ENCODE measurements around the gene POGZ.
"Not testable (repeated sequence)": the region's sequence is repeated elsewhere in the genome, so short reads cannot be mapped to it uniquely, and the experiment has no call there.

Gene POGZ

DNA sequence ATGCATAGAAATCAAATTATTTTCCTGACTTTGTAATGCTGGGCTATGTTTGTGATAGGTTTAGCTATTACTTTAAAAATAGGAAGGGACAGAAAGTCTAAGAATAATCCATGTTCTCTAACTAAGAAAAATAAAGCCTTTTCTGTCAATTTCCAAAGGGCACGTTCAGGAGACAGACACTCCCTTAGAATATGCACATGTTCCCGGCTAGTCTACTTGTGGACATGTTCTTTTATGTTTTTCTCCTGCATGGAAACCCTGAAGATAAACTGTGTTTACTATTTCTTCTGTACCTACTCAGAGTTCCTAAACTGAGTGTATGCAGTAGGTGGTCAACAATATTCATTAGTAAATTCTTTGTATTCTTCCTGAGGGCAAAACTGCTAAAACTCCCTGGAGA, 47.4 kb downstream of the POGZ start:
- no peak for DNase-seq

DNA sequence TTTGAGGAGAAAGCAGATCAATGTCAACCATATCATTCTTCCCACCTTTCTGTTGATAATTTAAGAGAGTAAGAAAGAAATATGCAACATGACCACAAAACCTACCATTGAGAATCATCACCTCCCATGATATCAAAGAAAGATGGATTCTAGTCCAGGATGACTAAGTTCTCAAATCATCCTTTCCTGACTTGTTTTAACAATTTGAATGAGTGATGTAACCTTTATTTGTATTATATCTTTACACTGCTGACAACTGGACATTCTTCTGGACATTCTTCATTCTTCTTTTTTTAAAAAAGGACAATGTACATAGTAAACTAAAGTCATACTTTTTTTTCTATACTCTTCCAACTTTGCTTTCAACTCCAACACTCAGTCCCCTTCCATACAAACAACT, 50.4 kb downstream of the POGZ start:
- DNase-seq, result no peak

DNA sequence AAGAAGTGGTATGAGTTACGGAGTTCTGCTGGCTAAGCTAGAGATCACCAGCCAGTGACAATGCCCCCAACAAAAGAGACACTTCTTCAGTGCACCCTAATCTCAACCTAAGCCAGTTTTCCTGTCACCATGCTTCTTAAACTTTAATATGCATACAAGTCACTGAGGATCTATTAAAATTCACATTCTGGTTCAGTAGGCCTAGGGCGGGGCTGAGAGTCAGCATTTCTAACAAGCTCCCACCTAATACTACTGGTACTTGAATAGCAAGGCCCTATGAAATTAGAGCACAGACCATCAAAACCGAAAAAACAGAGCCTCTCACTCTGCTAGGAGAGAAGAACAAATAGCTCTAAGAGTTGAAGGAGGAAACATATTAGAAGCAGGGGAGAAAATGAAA, 52.0 kb downstream of the POGZ start:
- no peak for DNase-seq

DNA sequence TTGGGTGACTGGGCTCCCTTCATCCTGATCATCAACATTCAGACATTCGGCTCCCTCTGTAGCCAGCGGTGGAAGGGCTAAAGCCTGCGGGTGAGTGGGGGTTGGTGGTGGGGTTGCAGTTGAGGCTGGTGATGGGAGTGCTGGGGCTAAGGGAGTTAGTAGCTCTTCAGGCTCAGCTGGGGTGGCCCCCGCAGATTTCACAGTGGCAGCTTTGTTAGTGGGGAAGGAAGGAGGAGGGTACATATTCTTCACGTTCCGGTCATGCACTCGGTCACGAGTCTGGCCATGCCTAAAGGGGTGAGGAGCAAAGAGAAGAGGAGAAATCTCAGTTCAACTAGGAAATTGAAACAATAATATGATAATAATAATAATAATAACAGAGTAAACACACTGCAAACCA, 53.1 kb downstream of the POGZ start:
- DNase-seq, result no peak

DNA sequence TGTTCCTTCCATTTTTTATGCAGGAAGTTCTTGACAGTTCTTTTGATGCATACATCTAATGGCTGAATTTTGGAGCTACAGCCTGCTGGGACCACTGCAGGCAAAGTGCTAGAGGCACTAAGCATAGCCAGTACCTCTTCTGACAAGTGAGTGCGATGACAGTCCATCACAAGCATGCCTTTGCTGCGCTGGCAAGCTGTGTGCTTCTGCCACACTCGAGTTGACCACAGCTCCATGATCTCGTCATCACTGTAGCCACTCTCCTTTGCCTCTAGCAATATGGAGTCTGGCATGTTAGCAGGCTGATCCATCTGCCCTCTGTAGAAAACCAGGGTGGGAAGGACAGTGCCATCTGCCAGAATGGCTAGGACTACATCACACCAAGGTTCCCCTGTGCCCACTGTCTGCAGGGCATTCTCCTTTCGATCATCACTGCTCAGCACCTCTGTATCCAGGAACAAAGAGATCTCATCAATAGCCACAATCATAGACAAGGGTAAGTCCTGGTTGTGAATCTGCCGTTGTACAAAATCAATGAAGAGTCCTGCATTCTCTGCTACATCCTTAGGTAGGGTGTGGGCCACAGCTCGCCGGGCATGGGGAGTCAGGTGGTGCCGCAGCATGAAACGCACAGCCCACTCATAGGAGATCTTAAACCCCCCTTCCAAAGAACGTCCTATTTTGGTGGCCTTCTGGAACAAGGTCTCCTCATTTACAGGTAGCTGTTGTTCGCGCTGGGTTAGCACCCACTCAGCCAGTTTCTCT, 53.9 kb downstream of the POGZ start:
- DNase-seq, result no peak

DNA sequence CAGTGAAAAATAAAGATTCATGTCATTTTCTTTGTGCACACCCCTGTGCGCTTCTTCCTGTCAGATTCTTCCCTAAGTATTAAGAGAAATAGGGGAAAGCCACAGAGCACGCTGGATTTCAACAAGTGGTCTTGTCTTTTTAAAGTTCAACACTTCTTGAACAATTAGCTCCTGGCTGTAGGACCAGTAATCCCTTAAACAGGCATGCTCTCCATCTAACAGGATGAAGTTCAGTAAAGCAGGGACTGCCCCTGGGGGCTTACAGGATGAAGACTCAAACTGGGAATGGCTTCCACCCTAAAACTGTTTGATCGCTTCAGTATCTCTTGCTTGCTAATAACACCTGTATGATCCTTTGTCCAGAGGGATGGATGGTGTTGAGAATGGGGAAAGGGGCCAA, 55.7 kb downstream of the POGZ start:
- no peak for DNase-seq

DNA sequence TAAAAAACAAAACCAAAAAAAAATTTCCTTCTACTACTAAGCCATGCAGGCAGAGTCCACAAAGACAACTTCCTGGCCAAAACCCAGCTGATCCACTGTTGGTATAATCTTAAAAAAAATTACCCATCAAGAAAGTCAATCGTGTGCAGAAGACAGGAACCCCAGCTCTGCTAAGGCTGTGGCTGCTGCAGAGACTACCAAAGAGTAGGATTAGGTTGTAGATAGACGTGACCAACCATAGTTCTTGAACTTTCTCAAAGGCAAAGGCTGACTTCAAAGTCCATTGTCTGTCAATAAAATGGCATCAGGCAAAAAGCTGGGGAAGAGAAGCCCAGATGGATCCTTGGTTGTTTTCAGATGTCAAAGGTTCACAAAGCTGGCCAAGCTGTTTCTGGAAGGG, 56.5 kb downstream of the POGZ start:
- DNase-seq, result no peak

DNA sequence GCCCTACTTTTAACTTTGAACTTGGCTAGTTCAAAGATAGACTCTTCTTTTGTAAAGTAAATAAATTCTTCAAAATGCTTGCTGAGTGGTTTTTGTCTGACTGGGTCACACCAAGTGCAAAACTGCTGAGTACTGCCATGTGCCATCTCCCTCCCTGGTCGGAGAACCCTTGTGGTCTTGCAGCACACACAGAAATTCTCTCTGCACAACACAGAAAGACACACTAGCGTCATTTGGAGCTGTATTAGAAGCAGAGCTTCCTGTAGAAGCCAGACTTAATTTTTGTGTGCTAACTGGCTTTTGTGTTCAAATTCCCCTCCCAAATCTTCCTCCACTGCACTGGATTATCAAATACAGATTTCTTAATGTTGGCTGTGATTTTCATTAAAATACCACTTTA, 57.4 kb downstream of the POGZ start:
- DNase-seq, result no peak

DNA sequence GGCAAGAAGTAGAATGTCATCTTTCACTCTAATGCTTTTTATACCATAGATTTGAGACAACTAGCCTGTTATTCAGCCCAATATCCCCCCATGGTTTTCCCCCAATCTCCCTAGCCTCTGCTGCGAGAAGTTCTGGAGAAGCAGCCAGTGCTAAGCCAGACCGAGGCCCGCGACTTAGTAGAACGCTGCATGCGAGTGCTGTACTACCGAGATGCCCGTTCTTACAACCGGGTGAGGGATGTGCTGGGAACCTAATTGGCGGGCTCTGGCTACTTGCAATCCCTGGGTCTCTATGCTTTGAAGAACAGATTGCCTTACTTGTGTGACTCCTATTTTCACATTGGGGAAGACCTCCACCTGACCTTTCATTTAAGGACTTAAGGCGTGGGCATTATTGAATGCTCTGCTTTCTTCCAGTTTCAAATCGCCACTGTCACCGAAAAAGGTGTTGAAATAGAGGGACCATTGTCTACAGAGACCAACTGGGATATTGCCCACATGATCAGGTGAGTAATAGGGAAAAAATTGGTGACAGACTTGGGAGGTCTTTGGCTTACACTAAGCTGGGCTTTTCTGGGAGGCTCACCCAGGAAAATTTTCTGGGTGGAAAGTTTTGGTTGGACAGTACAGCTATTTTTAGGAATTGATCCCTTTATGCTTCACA, 58.0 kb downstream of the POGZ start:
- DNase-seq, result no peak

DNA sequence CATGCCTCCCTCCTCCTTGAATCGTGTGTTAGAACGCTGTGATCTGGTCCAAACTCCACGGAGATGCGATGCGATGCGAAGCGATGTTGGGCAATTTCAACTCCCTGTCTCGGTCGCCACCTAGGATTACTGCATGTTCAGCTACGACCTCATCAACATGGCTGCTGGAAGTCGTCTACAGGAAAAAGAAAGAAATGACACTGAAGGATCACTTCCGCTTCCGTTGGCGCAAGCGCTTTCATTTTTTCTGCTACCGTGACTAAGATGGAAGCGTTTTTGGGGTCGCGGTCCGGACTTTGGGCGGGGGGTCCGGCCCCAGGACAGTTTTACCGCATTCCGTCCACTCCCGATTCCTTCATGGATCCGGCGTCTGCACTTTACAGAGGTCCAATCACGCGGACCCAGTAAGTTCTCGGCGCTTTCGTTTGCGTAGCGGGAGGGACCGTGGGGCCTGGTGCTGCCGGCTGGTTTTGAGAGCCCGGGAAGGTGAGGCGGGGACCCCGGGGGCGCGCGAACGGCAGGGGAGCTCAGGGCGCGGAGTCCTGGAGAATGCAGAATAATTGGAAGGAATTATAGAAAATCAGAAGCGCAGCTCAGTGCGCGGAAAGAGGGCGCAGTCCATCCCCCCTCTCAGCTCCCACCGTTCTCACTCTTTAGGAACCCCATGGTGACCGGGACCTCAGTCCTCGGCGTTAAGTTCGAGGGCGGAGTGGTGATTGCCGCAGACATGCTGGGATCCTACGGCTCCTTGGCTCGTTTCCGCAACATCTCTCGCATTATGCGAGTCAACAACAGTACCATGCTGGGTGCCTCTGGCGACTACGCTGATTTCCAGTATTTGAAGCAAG, 59.7 kb downstream of the POGZ start, which contains the start of gene PSMB4:
Gene PSMB4, plus strand, starts transcription at position 250 of the 848 bp plus-strand sequence. Its CDS starts 15 bp downstream, at position 265.
- DNase-seq, result peak; percentile 92

DNA sequence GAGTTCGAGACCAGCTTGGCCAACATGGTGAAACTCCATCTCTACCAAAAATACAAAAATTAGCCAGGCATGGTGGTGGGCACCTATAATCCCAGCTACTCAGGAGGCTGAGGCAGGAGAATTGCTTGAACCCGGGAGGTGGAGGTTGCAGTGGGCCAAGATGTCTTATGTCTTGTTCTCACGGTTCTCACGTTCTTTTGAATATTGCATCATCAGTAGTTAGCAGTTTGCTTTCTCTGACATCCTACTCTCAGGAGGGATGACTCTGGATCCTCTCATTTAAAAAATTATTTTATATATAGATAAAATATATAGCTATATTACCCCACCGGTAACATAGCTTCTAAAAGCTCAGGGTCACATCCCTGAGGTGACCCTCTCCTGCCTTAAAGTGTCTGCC, 63.0 kb downstream of the POGZ start:
- DNase-seq, result not testable (repeated sequence)

DNA sequence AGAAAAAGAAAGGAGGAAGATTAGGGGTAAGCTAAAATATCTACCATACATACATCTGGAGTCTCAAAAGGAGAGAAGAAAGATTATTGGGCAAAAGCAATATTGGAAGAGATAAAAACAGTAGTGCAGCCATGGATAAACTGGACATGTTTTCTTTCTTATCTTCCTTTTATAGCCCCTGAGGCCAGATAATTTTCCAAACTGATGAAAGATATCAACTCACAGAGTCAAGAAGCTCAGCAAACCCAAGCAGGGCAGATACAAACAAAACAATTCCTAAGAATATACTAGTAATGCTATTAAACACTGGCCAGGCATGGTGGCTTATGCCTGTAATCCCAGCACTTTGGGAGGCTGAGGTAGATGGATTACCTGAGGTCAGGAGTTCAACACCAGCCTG, 65.7 kb downstream of the POGZ start:
- DNase-seq, result no peak

DNA sequence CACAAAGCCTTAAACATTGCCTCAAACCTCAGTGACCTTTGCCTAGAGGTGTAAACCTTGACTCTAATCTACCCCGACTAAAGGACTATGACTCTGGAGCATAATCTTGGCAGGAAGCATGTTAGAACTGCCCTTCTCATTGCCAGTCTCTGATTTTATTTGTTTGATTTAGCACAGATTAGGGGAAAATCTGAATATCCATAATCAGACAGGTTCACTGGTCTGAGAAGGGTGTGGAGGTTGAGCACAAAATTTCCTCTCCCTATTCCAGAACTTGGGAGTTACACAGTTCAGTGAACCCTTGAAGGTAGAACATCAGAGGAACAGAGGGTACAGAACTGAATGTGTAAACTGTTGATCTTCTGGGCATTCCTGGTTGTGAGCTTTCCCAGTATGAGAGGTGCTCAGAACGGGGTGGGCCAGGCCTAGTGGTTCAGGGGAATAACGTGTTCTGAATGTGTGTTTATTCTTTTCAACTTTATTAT, 68.2 kb downstream of the POGZ start:
- DNase-seq, result no peak

DNA sequence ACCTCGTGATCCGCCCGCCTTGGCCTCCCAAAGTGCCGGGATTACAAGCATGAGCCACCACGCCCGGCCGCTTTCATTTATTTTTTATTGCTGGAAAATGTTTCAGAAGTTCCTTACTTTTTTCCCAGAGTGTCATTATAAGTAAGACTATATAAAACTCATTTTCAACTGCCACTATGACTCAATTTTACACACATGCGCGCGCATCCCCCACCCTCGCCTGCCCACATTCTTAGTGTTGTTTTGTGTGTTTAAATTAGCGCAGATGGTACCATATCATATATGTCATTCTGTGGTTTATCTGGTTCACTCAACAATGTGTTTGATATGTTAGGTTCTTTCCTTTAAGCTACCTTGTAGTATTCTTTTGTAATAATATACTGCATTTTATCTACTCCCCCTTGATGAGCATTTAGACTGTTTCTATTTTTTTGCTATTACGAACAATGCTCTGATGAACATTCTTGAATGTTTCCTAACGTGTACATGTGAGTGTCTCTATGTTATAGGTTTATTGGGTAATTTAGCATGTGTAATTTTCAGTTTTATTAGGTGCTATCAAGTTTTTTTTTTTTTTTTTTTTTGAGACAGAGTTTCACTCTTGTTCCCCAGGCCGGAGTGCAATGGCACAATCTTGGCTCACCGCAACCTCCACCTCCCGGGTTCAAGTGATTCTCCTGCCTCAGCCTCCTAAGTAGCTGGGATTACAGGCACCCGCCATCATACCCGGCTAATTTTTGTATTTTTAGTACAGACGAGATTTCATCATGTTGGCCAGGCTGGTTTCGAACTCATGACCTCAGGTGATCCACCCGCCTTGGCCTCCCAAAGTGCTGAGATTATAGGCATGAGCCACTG, 68.8 kb downstream of the POGZ start:
- DNase-seq, result not testable (repeated sequence)

DNA sequence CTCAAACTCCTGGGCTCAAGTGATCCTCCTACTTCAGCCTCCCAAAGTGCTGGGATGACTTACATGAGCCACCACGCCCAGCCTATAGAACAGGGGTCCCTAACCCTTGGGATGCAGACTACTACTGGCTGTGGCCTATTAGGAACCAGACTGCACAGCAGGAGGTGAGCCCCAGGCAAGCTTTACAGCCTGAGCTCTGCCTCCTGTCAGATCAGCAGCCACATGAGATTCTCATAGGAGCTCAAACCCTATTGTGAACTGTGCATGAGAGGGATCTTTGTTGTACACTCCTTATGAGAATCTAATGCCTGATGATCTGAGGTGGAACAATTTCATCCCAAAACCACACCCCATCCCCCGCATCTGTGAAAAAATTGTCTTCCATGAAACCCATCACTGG, 73.3 kb downstream of the POGZ start:
- no peak for DNase-seq

DNA sequence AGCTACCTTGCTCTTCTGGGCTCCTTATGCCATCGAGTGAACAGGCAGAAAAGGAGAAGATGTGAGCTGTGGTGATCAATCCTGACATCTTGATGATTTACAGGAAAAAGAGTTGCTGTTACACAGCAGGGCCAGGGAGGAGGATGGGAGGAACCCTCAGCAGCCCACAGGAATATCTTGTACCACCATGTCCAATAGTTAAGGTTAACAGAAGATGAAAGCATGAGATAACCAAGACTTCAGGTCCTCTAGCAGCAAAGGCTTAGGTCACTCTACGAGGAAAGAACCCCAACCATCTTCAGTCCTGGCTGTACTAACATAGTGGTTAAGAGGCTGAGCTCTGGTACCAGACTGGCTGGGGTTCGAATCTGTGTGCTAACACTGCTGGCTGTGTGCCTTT, 74.7 kb downstream of the POGZ start:
- no peak for DNase-seq

DNA sequence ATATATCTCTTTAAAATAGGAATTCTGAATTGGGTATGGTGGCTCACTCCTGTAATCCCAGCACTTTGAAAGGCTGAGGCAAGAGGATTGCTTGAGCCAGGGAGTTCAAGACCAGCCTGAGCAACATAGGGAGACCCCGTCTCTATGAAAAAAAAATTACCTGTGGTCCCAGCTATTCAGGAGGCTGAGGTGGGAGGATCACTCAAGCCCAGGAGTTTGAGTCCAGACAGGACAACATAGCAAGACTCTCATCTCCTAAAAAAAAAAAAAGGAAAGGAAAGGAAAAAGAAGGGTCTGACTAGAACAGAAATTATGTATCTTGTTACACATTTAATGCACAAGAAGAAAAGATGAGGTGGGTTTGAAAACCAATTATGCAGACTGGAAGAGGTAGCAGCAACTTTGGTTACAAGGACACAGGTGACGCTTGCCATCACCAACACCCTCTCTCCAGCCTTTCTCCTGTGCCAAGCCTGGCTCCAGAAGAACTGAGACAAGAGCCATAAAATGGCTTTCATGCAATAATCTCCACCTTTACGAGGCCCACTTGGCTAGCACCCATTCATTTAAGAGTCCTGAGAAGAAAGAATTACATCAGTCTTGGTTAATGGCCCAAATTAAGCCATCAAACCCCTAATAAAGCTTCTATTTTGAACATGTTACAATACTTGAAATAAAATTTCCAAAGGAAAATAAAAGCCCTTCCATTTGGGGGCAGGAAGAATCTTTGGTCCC, 82.0 kb downstream of the POGZ start:
- no peak for DNase-seq

DNA sequence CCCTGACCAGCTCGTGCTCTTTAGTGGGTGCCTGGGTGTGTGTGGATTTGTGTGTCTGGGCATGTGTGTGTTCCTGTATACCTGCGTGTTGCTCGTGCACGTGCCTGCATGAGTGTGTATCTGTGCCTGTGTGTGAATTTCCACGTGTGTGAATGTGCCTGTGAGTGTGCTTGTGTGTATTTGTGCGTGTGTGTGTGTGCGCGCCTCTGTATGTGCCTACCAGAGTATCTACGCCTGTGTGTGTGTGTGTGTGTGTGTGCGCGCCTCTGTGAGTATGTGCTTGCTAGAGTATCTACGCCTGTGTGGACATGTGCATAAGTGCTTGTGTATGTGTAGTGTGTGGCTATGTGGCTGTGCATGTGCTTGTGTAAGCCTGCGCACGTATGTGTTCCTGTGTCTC, 86.1 kb downstream of the POGZ start:
- DNase-seq, result no peak

DNA sequence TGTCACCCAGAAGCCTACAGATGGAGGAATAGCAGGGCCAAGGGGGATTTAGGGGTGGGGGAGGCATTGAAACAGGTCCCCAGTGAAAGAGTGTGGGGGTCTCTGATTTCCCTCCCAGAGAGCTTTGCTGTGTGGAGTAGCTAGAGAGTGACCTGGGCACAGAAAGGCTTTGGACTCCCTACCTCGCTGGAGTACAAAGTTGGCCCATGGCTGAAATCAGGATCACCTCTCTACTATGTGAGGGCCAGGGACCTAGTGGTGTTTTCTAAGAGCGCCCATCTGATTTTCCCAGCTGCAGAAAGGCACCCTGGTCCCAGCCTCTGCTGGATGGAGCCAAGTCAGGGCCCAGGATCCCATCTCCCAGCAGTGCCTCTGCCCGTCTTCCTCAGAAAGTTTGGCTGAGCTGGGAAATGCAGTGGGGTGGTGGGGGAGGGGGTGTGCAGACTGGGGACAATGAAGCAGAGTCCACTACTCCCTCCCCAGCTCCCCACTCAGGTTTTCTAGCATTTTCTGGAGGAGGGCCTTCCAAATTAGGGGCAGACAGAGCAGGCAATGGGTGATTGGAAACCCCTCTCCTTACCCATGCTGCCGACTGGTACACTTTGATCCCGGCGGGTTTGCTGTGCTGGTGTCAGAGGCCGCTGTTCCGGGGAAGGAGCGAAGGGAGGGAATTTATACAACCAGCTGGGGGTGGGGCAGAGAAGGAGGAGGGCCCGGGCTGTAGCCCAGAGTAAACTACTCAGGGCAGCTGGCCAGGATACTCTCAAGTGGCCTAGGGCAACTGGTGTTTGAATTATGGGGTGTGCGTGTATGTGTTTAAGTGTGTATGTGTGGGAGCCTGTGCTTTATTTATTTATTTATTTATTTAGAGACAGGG, 87.0 kb downstream of the POGZ start, which contains the start of gene SELENBP1:
Gene SELENBP1, minus strand, starts transcription at position 648 of the 877 bp plus-strand sequence. Its CDS starts 64 bp downstream, at position 584.
- peak; percentile 84 for DNase-seq

DNA sequence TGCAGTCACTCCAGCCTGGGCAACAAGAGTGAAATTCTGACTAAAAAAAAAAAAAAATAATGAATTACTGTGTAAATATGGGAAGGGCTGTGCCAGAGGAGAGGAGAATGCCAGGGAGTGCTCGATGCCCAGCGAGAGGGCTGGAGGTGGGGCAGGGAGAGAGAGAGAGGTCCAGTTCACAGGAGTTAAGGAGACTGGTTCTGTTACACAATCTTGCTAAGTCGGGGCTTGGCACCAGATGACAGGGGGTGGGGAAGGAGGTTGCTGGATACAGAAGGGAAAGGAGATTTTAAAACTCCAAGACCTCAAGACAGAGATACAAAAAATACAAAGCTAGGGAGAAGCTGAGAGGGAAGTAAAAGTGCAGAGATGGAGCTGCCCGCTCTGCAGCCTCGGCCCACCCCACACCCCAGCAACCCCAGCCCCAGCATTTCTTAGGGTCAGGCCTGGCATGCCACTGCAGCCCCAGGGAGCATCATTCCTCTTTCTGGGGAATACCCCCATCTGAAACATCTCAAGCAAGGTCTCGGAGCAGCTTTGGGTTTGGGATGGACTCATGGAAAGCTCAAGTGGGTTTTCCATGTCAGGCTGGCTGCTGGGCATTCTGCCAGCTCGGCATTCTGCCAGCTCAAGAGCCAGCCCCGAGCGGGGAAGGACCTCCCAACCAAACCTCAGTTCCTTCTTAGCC, 87.8 kb downstream of the POGZ start:
- no peak for DNase-seq

Measured in islet precursor cell (in vitro differentiated cells).